ENCODE measurements around the gene NR4A1. TPM values are rescaled to one million over a fixed set of nuclear protein-coding genes. Genes with fewer than 3 reads are reported as not detected.
A peak's percentile ranks its signal among the peaks of the same experiment; 100 is the strongest.

Gene NR4A1
- polyA plus RNA-seq, 1 donor from 2014 or later, result 3.4 TPM

- no peak within 1 kb of the TSS for H3K4me2 ChIP-seq (ENCODE audit: low read length)
- no peaks in the 10 kb centered on the region for H3K27me3 ChIP-seq (ENCODE audit: insufficient read depth, low read depth, low read length)
- no peak within 1 kb of the TSS for H3K4me3 ChIP-seq (ENCODE audit: low read length)
- H3K27ac ChIP-seq (ENCODE audit: low read length), result no peak within 1 kb of the TSS
- H2AFZ ChIP-seq (ENCODE audit: low read depth, low read length), result no peak within 1 kb of the TSS
- H3K36me3 ChIP-seq (ENCODE audit: insufficient read depth, low read length), result no peaks in the 10 kb centered on the region
- TF ChIP-seq EP300 (conservative IDR thresholded peaks at IDR 0.05; ENCODE audit: poor library complexity, severe bottlenecking) (no peak), REST (IDR thresholded peaks at IDR 0.05; ENCODE audit: borderline replicate concordance) (no peak), TAF1 (IDR thresholded peaks at IDR 0.05; ENCODE audit: low read depth) (no peak), POLR2AphosphoS5 (IDR thresholded peaks at IDR 0.05) (no peak), MXI1 (conservative IDR thresholded peaks at IDR 0.05; ENCODE audit: poor library complexity, severe bottlenecking) (no peak), EZH2 (IDR thresholded peaks at IDR 0.05; ENCODE audit: borderline replicate concordance, insufficient read depth, low read length, poor library complexity, severe bottlenecking) (no peak), SMC3 (conservative IDR thresholded peaks at IDR 0.05; ENCODE audit: poor library complexity) (no peak), CTCF (IDR thresholded peaks at IDR 0.05; ENCODE audit: poor library complexity, severe bottlenecking) (no peak), RAD21 (conservative IDR thresholded peaks at IDR 0.05) (no peak)
- H3K79me2 ChIP-seq (replicated peaks; ENCODE audit: insufficient read depth, low read length), result no peaks in the 10 kb centered on the region
- H3F3A ChIP-seq (ENCODE audit: insufficient read depth, low read length, poor library complexity, severe bottlenecking), result no peaks in the 10 kb centered on the region
- no peaks in the 10 kb centered on the region for H4K20me1 ChIP-seq (ENCODE audit: insufficient read depth)
- H3K9ac ChIP-seq (ENCODE audit: low read length), result no peak within 1 kb of the TSS
- H3K9me3 ChIP-seq (ENCODE audit: low read length), result no peaks in the 10 kb centered on the region
- no peaks in the 10 kb centered on the region for H3K9me2 ChIP-seq (ENCODE audit: insufficient read depth, low read length)
These were observed 28.5 kb downstream of the NR4A1 start, which contains the start of gene SMIM41 for GRCh38 chr12:52079576-52080402. TSS of gene SMIM41 (plus strand) at chr12:52079704. CDS start at chr12:52079780, 76 bp downstream.

GRCh38 chr12:52080403-52081251 is 29.4 kb downstream of the NR4A1 start:
- Histone ChIP-seq H3K9ac (ENCODE audit: low read length) (peak overlapping the region; percentile 16), H4K20me1 (ENCODE audit: insufficient read depth) (no peaks in the 10 kb centered on the region), H3K27me3 (ENCODE audit: insufficient read depth, low read depth, low read length) (no peaks in the 10 kb centered on the region), H3K79me2 (replicated peaks; ENCODE audit: insufficient read depth, low read length) (no peaks in the 10 kb centered on the region), H3K9me3 (ENCODE audit: low read length) (no peaks in the 10 kb centered on the region), H2AFZ (ENCODE audit: low read depth, low read length) (no peak overlapping the region), H3K9me2 (ENCODE audit: insufficient read depth, low read length) (no peaks in the 10 kb centered on the region), H3K4me2 (ENCODE audit: low read length) (no peak overlapping the region), H3K4me3 (ENCODE audit: low read length) (no peak overlapping the region), H3K36me3 (ENCODE audit: insufficient read depth, low read length) (no peaks in the 10 kb centered on the region), H3F3A (ENCODE audit: insufficient read depth, low read length, poor library complexity, severe bottlenecking) (no peaks in the 10 kb centered on the region), H3K27ac (ENCODE audit: low read length) (no peak overlapping the region)
- no peak for TF ChIP-seq TAF1 (IDR thresholded peaks at IDR 0.05; ENCODE audit: low read depth)
- TF ChIP-seq SMC3 (conservative IDR thresholded peaks at IDR 0.05; ENCODE audit: poor library complexity), result no peak
- TF ChIP-seq EP300 (conservative IDR thresholded peaks at IDR 0.05; ENCODE audit: poor library complexity, severe bottlenecking), result no peak
- TF ChIP-seq REST (IDR thresholded peaks at IDR 0.05; ENCODE audit: borderline replicate concordance), result no peak
- no peak for TF ChIP-seq RAD21 (conservative IDR thresholded peaks at IDR 0.05)
- no peak for TF ChIP-seq POLR2AphosphoS5 (IDR thresholded peaks at IDR 0.05)
- no peak for TF ChIP-seq EZH2 (IDR thresholded peaks at IDR 0.05; ENCODE audit: borderline replicate concordance, insufficient read depth, low read length, poor library complexity, severe bottlenecking)
- no peak for TF ChIP-seq CTCF (IDR thresholded peaks at IDR 0.05; ENCODE audit: poor library complexity, severe bottlenecking)
- TF ChIP-seq MXI1 (conservative IDR thresholded peaks at IDR 0.05; ENCODE audit: poor library complexity, severe bottlenecking), result no peak

All from neural cell (in vitro differentiated cells).